Activated T-cell treated with anti-CD3 and anti-CD28 coated beads for 4 hours (primary cell): Measurements from ENCODE around the gene SIRT2.
"Not testable (repeated sequence)": the region's sequence is repeated elsewhere in the genome, so short reads cannot be mapped to it uniquely, and the experiment has no call there.

ENCODE experiments used
- DNase-seq: peaks from one replicate; pipeline ENCODE4 v3.0.0-alpha.2; 2020

Gene SIRT2

GRCh38 chr19:38862321-38863059, 36.9 kb downstream of the SIRT2 start:
- no peak for DNase-seq

- no peak for DNase-seq
These were observed 38.0 kb downstream of the SIRT2 start for GRCh38 chr19:38861368-38861767.

- not testable (repeated sequence) for DNase-seq
These were observed 39.7 kb downstream of the SIRT2 start for GRCh38 chr19:38859631-38860204.

GRCh38 chr19:38856813-38857212, 42.6 kb downstream of the SIRT2 start:
- no peak for DNase-seq

GRCh38 chr19:38855751-38856150, 43.7 kb downstream of the SIRT2 start:
- not testable (repeated sequence) for DNase-seq

GRCh38 chr19:38854961-38855360, 44.5 kb downstream of the SIRT2 start:
- DNase-seq: not testable (repeated sequence)

GRCh38 chr19:38853214-38853613, 46.2 kb downstream of the SIRT2 start:
- no peak for DNase-seq

GRCh38 chr19:38852231-38853044, 47.0 kb downstream of the SIRT2 start:
- DNase-seq: peak; percentile 32

GRCh38 chr19:38851622-38852230, 47.7 kb downstream of the SIRT2 start:
- DNase-seq: peak; percentile 85

GRCh38 chr19:38850976-38851621, 48.3 kb downstream of the SIRT2 start:
- no peak for DNase-seq

- DNase-seq: peak; percentile 97
These were observed 48.9 kb downstream of the SIRT2 start for GRCh38 chr19:38850436-38850975.

GRCh38 chr19:38849860-38850435, 49.5 kb downstream of the SIRT2 start, which contains the start of gene HNRNPL:
HNRNPL (minus strand) TSS chr19:38849986; CDS start chr19:38849966, 20 bp downstream.
- DNase-seq: peak; percentile 99

GRCh38 chr19:38849147-38849859, 50.1 kb downstream of the SIRT2 start:
- DNase-seq: peak; percentile 98

- DNase-seq: no peak
These were observed 50.9 kb downstream of the SIRT2 start for GRCh38 chr19:38848299-38849146.

- no peak for DNase-seq
These were observed 53.3 kb downstream of the SIRT2 start for GRCh38 chr19:38846097-38846496.

- DNase-seq: no peak
These were observed 53.9 kb downstream of the SIRT2 start for GRCh38 chr19:38845374-38846024.

- DNase-seq: no peak
These were observed 55.2 kb downstream of the SIRT2 start for GRCh38 chr19:38844093-38844686.

GRCh38 chr19:38843175-38843758, 56.2 kb downstream of the SIRT2 start:
- no peak for DNase-seq
